ENCODE results near the gene D2HGDH.

DNA sequence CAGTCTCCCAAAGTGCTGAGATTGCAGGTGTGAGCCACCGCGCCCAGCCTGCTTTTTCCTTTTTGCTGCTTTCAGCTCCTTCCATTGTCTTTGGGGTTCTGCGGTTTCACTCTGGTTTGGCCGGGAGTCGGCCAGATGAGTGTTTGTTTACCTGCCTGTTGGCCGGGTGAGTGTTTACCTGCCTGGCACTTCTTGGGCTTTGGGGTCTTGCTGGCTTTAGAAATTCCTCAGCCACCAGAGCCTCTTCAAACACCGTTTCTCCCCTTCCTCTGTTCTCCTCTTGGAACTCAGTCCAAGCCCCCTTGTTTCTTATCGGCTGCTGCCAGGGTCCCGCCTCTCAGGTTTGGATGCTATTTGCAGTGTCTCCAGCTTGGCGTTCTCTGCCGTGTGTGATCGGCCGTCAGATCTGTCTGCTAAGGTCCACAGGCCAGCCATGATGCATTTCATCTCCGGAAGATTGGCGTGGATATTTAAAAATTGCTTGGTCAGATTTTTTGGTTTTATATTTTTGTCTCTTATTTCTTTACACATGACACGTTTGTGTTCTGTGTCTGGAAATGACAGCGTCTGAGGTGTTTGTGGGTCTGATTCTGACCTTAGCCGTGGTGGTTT lies 28.0 kb downstream of the D2HGDH start:
- no peak for TF ChIP-seq POLR2A (IDR thresholded peaks at IDR 0.05)
- TF ChIP-seq, protein P1, sequence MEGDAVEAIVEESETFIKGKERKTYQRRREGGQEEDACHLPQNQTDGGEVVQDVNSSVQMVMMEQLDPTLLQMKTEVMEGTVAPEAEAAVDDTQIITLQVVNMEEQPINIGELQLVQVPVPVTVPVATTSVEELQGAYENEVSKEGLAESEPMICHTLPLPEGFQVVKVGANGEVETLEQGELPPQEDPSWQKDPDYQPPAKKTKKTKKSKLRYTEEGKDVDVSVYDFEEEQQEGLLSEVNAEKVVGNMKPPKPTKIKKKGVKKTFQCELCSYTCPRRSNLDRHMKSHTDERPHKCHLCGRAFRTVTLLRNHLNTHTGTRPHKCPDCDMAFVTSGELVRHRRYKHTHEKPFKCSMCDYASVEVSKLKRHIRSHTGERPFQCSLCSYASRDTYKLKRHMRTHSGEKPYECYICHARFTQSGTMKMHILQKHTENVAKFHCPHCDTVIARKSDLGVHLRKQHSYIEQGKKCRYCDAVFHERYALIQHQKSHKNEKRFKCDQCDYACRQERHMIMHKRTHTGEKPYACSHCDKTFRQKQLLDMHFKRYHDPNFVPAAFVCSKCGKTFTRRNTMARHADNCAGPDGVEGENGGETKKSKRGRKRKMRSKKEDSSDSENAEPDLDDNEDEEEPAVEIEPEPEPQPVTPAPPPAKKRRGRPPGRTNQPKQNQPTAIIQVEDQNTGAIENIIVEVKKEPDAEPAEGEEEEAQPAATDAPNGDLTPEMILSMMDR (IDR thresholded peaks at IDR 0.05), result no peak

Data from testis (tissue), 2 donors.